OCI-LY3 (cell line): ENCODE results near the gene DIP2C.

Experiments
- H2AFZ ChIP-seq: fragments of 200-600, 300-600 bp; shearing (Covaris generic); 2 replicates; pipeline ENCODE4 v1.6.0; 2014; ENCODE audit warnings: antibody characterized with exemption, low read depth, low read length
- H3K27ac ChIP-seq: fragments of 200-600, 300-600 bp; sonication (generic); 2 replicates; pipeline ENCODE4 v1.5.1; 2014; ENCODE audit warnings: mild to moderate bottlenecking, low read length, moderate library complexity, mixed read lengths
- H3K27me3 ChIP-seq: fragments of 200-600, 300-600 bp; sonication (generic); 2 replicates; pipeline ENCODE4 v1.6.1; 2014; ENCODE audit warnings: low read depth, low read length, mixed read lengths
- H3K36me3 ChIP-seq: fragments of 200-600, 300-600 bp; sonication (generic); replicated peaks from 2 replicates; pipeline ENCODE3; 2014; ENCODE audit warnings: low read depth, low read length, mixed read lengths
- H3K4me1 ChIP-seq: fragments of 300-600, 200-600 bp; sonication (generic); 2 replicates; pipeline ENCODE4 v1.6.1; 2014; ENCODE audit warnings: low read length, mixed read lengths
- H3K4me2 ChIP-seq: fragments of 200-600, 300-600 bp; sonication (generic); 2 replicates; pipeline ENCODE4 v1.6.1; 2014; ENCODE audit warnings: low read length, mixed read lengths
- H3K4me3 ChIP-seq: fragments of 300-600, 200-600 bp; sonication (generic); 2 replicates; pipeline ENCODE4 v1.5.1; 2014; ENCODE audit warnings: antibody characterized with exemption, mild to moderate bottlenecking, low read length, moderate library complexity
- H3K79me2 ChIP-seq: fragments of 300-600, 200-600 bp; shearing (Covaris generic); 2 replicates; pipeline ENCODE4 v1.6.1; 2014; ENCODE audit warnings: mild to moderate bottlenecking, low read length, mixed read lengths
- H3K9ac ChIP-seq: fragments of 300-600, 200-600 bp; shearing (Covaris generic); 2 replicates; pipeline ENCODE4 v1.6.0; 2014; ENCODE audit warnings: mild to moderate bottlenecking, low read length, moderate library complexity
- H3K9me3 ChIP-seq: fragments of 200-600, 300-600 bp; shearing (Covaris generic); 2 replicates; pipeline ENCODE4 v1.6.1; 2014; ENCODE audit warnings: low read length, mixed read lengths; ENCODE audit not compliant: insufficient read depth
- H4K20me1 ChIP-seq: fragments of 200-600, 300-600 bp; sonication (generic); 2 replicates; pipeline ENCODE4 v1.6.1; 2016; ENCODE audit warnings: low read length, mixed read lengths; ENCODE audit not compliant: insufficient read depth
- EZH2phosphoT487 ChIP-seq: fragments of 200-600 bp; shearing (Covaris generic); IDR thresholded peaks from 2 replicates; pipeline ENCODE4 v1.6.1; 2018; ENCODE audit warnings: antibody characterized with exemption, mixed run types, low read depth
- TF ChIP-seq, protein P1 (sequence below): fragments of 200-600, 300-600 bp; sonication (generic); IDR thresholded peaks from 2 replicates; pipeline ENCODE4 v1.5.1; 2014; ENCODE audit warnings: antibody characterized with exemption, low read length, low read depth

DIP2C gene

GRCh38 chr10:644943-645334 lies 44.5 kb downstream of the DIP2C start:
- H4K20me1 ChIP-seq: no peaks in the 10 kb centered on the region
- no peaks in the 10 kb centered on the region for H3K36me3 ChIP-seq
- H3K27ac ChIP-seq: no peak overlapping the region
- no peak overlapping the region for H3K4me2 ChIP-seq
- no peaks in the 10 kb centered on the region for H3K79me2 ChIP-seq
- no peaks in the 10 kb centered on the region for H3K27me3 ChIP-seq
- H3K4me1 ChIP-seq: no peaks in the 10 kb centered on the region
- no peaks in the 10 kb centered on the region for H3K9me3 ChIP-seq
- no peak for TF ChIP-seq EZH2phosphoT487
- TF ChIP-seq, protein P1, sequence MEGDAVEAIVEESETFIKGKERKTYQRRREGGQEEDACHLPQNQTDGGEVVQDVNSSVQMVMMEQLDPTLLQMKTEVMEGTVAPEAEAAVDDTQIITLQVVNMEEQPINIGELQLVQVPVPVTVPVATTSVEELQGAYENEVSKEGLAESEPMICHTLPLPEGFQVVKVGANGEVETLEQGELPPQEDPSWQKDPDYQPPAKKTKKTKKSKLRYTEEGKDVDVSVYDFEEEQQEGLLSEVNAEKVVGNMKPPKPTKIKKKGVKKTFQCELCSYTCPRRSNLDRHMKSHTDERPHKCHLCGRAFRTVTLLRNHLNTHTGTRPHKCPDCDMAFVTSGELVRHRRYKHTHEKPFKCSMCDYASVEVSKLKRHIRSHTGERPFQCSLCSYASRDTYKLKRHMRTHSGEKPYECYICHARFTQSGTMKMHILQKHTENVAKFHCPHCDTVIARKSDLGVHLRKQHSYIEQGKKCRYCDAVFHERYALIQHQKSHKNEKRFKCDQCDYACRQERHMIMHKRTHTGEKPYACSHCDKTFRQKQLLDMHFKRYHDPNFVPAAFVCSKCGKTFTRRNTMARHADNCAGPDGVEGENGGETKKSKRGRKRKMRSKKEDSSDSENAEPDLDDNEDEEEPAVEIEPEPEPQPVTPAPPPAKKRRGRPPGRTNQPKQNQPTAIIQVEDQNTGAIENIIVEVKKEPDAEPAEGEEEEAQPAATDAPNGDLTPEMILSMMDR: no peak
- H3K9ac ChIP-seq: no peak overlapping the region
- H3K4me3 ChIP-seq: no peak overlapping the region
- H2AFZ ChIP-seq: no peak overlapping the region

GRCh38 chr10:644076-644942 lies 45.2 kb downstream of the DIP2C start:
- no peaks in the 10 kb centered on the region for H4K20me1 ChIP-seq

DNA sequence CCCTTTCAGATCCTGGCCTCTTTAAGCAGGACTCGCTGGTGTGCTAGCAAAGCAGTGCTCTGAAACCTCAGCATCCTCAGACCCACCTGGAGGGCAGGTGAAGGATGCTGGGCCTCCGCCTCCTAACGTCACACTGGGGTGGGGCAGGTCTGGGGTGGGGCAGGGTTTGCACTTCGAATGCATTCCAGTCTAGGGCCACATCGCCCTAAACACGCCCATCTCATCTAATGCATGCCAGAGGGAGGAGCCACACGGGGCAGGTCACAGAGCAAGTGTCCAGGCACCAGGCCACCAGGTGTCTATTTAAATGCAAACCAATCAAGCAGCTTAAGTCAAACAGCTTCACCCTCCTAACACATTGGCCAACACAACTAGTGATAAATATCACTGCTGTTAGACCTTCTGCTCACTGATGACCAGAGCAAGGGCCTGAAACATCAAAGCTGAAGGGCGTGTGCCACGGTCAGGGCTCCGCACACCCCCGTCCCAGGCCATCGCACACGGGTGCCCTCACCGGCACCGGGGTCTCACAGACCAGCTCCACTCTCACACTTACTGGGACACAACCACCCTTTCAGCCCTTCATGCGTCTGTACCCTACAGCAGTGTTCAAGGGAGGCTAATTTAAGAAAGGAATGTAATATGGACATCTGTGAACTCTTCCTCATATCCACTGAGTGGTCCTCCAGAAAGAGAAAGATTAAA lies 47.1 kb downstream of the DIP2C start:
- TF ChIP-seq, protein P1: no peak
- no peak for TF ChIP-seq EZH2phosphoT487
- H3K27me3 ChIP-seq: no peaks in the 10 kb centered on the region
- H3K36me3 ChIP-seq: no peaks in the 10 kb centered on the region
- H3K4me3 ChIP-seq: no peak overlapping the region
- H2AFZ ChIP-seq: no peak overlapping the region
- H3K4me1 ChIP-seq: no peaks in the 10 kb centered on the region
- H4K20me1 ChIP-seq: no peaks in the 10 kb centered on the region
- H3K27ac ChIP-seq: no peak overlapping the region
- H3K4me2 ChIP-seq: no peak overlapping the region
- no peaks in the 10 kb centered on the region for H3K79me2 ChIP-seq
- no peak overlapping the region for H3K9ac ChIP-seq
- H3K9me3 ChIP-seq: no peaks in the 10 kb centered on the region

More at GRCh38 chr10:644076-644942, 45.2 kb downstream of the DIP2C start:
- Histone ChIP-seq H2AFZ (no peak overlapping the region), H3K9ac (no peak overlapping the region), H3K4me3 (no peak overlapping the region), H3K36me3 (no peaks in the 10 kb centered on the region), H3K27me3 (no peaks in the 10 kb centered on the region), H3K4me2 (no peak overlapping the region), H3K4me1 (no peaks in the 10 kb centered on the region), H3K9me3 (no peaks in the 10 kb centered on the region), H3K79me2 (no peaks in the 10 kb centered on the region), H3K27ac (no peak overlapping the region)
- TF ChIP-seq, protein P1: no peak
- no peak for TF ChIP-seq EZH2phosphoT487
